ENCODE data around the gene CATSPERE. TPM values are rescaled to one million over a fixed set of nuclear protein-coding genes. Genes with fewer than 3 reads are reported as not detected.
A peak's percentile ranks its signal among the peaks of the same experiment; 100 is the strongest.

CATSPERE gene
- total and polyA plus RNA-seq, 9 of the 15 experiments (the other 6 are each of a cell fraction or from before 2014, with no cell fraction given), result 0.06 to 0.16 (median 0.09) TPM; not detected in 3

DNA sequence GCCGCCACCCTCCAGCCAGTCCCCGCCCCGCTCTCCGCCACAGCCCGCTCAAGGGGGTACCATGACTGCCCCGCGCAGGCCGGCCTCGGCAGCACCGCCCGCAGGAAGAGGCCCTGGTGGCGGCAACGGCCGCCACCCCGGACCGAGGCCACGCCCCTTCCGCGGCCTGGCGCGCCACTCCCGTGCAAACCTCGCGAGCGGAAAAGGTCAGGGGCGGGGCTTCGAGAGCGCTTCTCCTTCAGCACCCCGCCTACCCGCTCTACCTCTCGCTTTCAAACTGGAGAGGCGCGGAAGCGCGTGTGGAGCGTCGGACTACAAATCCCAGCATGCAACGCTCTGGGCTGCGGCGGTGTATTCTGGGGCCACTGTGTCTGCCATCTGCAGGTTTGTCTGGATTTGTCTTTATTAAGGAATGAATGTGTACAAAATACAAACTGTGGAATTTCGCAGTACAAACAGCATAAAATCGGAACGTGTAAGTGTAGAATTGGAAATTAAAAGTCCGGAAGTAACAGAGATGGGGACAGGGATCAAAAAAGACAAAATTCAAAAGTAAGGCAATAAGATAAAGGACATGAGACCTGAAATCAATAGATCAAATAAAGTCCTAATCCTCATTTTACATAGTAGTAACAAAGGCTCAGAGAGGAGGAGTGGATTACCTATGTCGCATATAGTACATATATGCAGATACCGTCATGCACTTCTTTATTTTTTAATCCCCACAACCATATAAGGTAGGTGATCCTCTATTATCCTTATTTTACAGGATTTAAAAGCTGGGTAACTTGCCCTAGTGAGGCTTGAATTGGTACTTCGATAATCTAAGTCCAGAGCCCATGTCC, 8.9 kb upstream of the CATSPERE start (continued):
- TF ChIP-seq, protein P1, sequence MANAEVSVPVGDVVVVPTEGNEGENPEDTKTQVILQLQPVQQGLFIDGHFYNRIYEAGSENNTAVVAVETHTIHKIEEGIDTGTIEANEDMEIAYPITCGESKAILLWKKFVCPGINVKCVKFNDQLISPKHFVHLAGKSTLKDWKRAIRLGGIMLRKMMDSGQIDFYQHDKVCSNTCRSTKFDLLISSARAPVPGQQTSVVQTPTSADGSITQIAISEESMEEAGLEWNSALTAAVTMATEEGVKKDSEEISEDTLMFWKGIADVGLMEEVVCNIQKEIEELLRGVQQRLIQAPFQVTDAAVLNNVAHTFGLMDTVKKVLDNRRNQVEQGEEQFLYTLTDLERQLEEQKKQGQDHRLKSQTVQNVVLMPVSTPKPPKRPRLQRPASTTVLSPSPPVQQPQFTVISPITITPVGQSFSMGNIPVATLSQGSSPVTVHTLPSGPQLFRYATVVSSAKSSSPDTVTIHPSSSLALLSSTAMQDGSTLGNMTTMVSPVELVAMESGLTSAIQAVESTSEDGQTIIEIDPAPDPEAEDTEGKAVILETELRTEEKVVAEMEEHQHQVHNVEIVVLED (CRISPR knock-in tag; IDR thresholded peaks at IDR 0.05), result peak; percentile 96
- TF ChIP-seq GATAD2B (IDR thresholded peaks at IDR 0.05; ENCODE audit: borderline replicate concordance), result 0 out of 2 replicates have a peak, but pooled peaks have one; percentile 15
- TF ChIP-seq, protein P2, sequence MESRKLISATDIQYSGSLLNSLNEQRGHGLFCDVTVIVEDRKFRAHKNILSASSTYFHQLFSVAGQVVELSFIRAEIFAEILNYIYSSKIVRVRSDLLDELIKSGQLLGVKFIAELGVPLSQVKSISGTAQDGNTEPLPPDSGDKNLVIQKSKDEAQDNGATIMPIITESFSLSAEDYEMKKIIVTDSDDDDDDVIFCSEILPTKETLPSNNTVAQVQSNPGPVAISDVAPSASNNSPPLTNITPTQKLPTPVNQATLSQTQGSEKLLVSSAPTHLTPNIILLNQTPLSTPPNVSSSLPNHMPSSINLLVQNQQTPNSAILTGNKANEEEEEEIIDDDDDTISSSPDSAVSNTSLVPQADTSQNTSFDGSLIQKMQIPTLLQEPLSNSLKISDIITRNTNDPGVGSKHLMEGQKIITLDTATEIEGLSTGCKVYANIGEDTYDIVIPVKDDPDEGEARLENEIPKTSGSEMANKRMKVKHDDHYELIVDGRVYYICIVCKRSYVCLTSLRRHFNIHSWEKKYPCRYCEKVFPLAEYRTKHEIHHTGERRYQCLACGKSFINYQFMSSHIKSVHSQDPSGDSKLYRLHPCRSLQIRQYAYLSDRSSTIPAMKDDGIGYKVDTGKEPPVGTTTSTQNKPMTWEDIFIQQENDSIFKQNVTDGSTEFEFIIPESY (CRISPR knock-in tag; IDR thresholded peaks at IDR 0.05), result no peak
- TF ChIP-seq HDGF (IDR thresholded peaks at IDR 0.05), result no peak
- TF ChIP-seq, protein P3, sequence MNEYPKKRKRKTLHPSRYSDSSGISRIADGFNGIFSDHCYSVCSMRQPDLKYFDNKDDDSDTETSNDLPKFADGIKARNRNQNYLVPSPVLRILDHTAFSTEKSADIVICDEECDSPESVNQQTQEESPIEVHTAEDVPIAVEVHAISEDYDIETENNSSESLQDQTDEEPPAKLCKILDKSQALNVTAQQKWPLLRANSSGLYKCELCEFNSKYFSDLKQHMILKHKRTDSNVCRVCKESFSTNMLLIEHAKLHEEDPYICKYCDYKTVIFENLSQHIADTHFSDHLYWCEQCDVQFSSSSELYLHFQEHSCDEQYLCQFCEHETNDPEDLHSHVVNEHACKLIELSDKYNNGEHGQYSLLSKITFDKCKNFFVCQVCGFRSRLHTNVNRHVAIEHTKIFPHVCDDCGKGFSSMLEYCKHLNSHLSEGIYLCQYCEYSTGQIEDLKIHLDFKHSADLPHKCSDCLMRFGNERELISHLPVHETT (CRISPR knock-in tag; conservative IDR thresholded peaks at IDR 0.05 in 1 of 2, IDR thresholded peaks at IDR 0.05 in 1 of 2), result peak in 1 of 2 experiments; percentile 97; a peak in 2 of 4 replicates
- no peak for TF ChIP-seq ZNF140 (CRISPR knock-in tag; IDR thresholded peaks at IDR 0.05)
- TF ChIP-seq MYC (IDR thresholded peaks at IDR 0.05; ENCODE audit: low read depth, low read length), result peak; percentile 86
- TF ChIP-seq MYC (CRISPR knock-in tag; IDR thresholded peaks at IDR 0.05; ENCODE audit: borderline replicate concordance, low read depth), result no peak
- TF ChIP-seq EP400 (IDR thresholded peaks at IDR 0.05), result peak; percentile 8; the same call in 1 of the 2 replicates
- no peak for TF ChIP-seq SAFB2 (IDR thresholded peaks at IDR 0.05; ENCODE audit: borderline replicate concordance, low read depth, low read length, severe bottlenecking)
- TF ChIP-seq SMAD4 (CRISPR knock-in tag; conservative IDR thresholded peaks at IDR 0.05), result peak; percentile 50
- TF ChIP-seq, protein P4, sequence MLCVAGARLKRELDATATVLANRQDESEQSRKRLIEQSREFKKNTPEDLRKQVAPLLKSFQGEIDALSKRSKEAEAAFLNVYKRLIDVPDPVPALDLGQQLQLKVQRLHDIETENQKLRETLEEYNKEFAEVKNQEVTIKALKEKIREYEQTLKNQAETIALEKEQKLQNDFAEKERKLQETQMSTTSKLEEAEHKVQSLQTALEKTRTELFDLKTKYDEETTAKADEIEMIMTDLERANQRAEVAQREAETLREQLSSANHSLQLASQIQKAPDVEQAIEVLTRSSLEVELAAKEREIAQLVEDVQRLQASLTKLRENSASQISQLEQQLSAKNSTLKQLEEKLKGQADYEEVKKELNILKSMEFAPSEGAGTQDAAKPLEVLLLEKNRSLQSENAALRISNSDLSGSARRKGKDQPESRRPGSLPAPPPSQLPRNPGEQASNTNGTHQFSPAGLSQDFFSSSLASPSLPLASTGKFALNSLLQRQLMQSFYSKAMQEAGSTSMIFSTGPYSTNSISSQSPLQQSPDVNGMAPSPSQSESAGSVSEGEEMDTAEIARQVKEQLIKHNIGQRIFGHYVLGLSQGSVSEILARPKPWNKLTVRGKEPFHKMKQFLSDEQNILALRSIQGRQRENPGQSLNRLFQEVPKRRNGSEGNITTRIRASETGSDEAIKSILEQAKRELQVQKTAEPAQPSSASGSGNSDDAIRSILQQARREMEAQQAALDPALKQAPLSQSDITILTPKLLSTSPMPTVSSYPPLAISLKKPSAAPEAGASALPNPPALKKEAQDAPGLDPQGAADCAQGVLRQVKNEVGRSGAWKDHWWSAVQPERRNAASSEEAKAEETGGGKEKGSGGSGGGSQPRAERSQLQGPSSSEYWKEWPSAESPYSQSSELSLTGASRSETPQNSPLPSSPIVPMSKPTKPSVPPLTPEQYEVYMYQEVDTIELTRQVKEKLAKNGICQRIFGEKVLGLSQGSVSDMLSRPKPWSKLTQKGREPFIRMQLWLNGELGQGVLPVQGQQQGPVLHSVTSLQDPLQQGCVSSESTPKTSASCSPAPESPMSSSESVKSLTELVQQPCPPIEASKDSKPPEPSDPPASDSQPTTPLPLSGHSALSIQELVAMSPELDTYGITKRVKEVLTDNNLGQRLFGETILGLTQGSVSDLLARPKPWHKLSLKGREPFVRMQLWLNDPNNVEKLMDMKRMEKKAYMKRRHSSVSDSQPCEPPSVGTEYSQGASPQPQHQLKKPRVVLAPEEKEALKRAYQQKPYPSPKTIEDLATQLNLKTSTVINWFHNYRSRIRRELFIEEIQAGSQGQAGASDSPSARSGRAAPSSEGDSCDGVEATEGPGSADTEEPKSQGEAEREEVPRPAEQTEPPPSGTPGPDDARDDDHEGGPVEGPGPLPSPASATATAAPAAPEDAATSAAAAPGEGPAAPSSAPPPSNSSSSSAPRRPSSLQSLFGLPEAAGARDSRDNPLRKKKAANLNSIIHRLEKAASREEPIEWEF (CRISPR knock-in tag; IDR thresholded peaks at IDR 0.05), result peak; percentile 55; the same call in 1 of the 2 replicates
- TF ChIP-seq ETV1 (tag; conservative IDR thresholded peaks at IDR 0.05; ENCODE audit: low read depth), result peak; percentile 51; the same call in 1 of the 2 replicates
- no peak for TF ChIP-seq ZNF41 (CRISPR knock-in tag; conservative IDR thresholded peaks at IDR 0.05)
- TF ChIP-seq ZNF584 (CRISPR knock-in tag; IDR thresholded peaks at IDR 0.05; ENCODE audit: low read depth), result no peak
